Fibroblast of lung (primary cell): ENCODE data around the gene JUNB. TPM values are rescaled to one million over a fixed set of nuclear protein-coding genes. Genes with fewer than 3 reads are reported as not detected.

Source experiments
- DNase-seq, 2 donors: peaks; one replicate each; pipeline versions ENCODE4 v3.0.0 to v3.0.0-alpha.2; 2010; ENCODE audit warnings: low read depth in 2 of 2
- H2AFZ ChIP-seq: 2 replicates; pipeline ENCODE4 v1.5.1; 2012; ENCODE audit warnings: low read length, control low read depth, inconsistent platforms
- H3K27ac ChIP-seq: 2 replicates; pipeline ENCODE4 v1.5.1; 2011; ENCODE audit warnings: low read length, control low read depth; ENCODE audit not compliant: insufficient read depth
- H3K27me3 ChIP-seq: 2 replicates; pipeline ENCODE4 v1.5.1; 2011; ENCODE audit warnings: mild to moderate bottlenecking, low read length; ENCODE audit not compliant: control insufficient read depth, insufficient read depth
- H3K36me3 ChIP-seq: 2 replicates; pipeline ENCODE4 v1.5.1; 2011; ENCODE audit warnings: low read length; ENCODE audit not compliant: control insufficient read depth, insufficient read depth
- H3K4me1 ChIP-seq: 2 replicates; pipeline ENCODE4 v1.5.1; 2011; ENCODE audit warnings: low read length; ENCODE audit not compliant: control insufficient read depth, insufficient read depth; ENCODE audit errors: extremely low read depth
- H3K4me2 ChIP-seq: 2 replicates; pipeline ENCODE4 v1.5.1; 2011; ENCODE audit warnings: low read length, control low read depth; ENCODE audit not compliant: insufficient read depth; ENCODE audit errors: extremely low read depth
- H3K4me3 ChIP-seq, 4 experiments: fragments of 200-600 bp in 1 of 4; sonication (generic) in 1 of 4; replicated peaks in 1 of 4; 2 replicates each; pipeline ENCODE4 v1.5.1; 2011 to 2016; ENCODE audit warnings: low read length in 4 of 4, low read depth in 3 of 4, mild to moderate bottlenecking in 3 of 4, control low read depth in 2 of 4, inconsistent platforms in 1 of 4, mixed read lengths in 1 of 4; ENCODE audit not compliant: insufficient read depth in 1 of 4; ENCODE audit errors: control extremely low read depth in 1 of 4
- H3K79me2 ChIP-seq: 2 replicates; pipeline ENCODE4 v1.5.1; 2012; ENCODE audit warnings: mild to moderate bottlenecking, low read length, inconsistent platforms; ENCODE audit not compliant: control insufficient read depth, insufficient read depth
- H3K9ac ChIP-seq: 2 replicates; pipeline ENCODE4 v1.5.1; 2011; ENCODE audit warnings: mild to moderate bottlenecking, low read length, control low read depth; ENCODE audit not compliant: insufficient read depth
- H3K9me3 ChIP-seq: 2 replicates; pipeline ENCODE4 v1.5.1; 2012; ENCODE audit warnings: low read depth, low read length; ENCODE audit not compliant: control insufficient read depth, insufficient read depth
- H4K20me1 ChIP-seq: 2 replicates; pipeline ENCODE4 v1.5.1; 2011; ENCODE audit warnings: low read length; ENCODE audit not compliant: control insufficient read depth, insufficient read depth; ENCODE audit errors: extremely low read depth
- CTCF ChIP-seq, 2 donors: IDR thresholded peaks in 1 of 2; conservative IDR thresholded peaks in 1 of 2; 1 replicate in 1 of 2; 2 replicates in 1 of 2; pipeline ENCODE4 v1.5.1; 2011 to 2012; ENCODE audit warnings: low read length in 2 of 2, control low read depth in 1 of 2, inconsistent platforms in 1 of 2, low read depth in 1 of 2, mild to moderate bottlenecking in 1 of 2
- EZH2 ChIP-seq: IDR thresholded peaks from 2 replicates; pipeline ENCODE4 v1.5.1; 2012; ENCODE audit warnings: low read length, control low read depth, mild to moderate bottlenecking; ENCODE audit errors: missing control alignments
- polyA plus RNA-seq, 2 donors: library from polyadenylated mRNA; depleted of rRNA in 1 of 2; stranded (reverse) in 1 of 2; unstranded in 1 of 2; fragments of >200 nt; gene quantifications; 2 replicates each; pipeline ENCODE4 v1.2.1, GENCODE V29; 2011 to 2012; ENCODE audit warnings: missing spikeins in 1 of 2
- total RNA-seq: library from RNA; depleted of rRNA; stranded (reverse); fragments of >200 nt; gene quantifications from 2 replicates; pipeline ENCODE4 v1.2.1, GENCODE V29; 2014

JUNB gene
- total and polyA plus RNA-seq, 2 donors (not counting 1 experiment from before 2014, with no cell fraction given): 20.2 to 108 TPM

- TF ChIP-seq EZH2 (no peak), CTCF (conservative IDR thresholded peaks at IDR 0.05 in 1 of 2, IDR thresholded peaks at IDR 0.05 in 1 of 2; ENCODE audit: low read depth in 1 of 2, low read length in 2 of 2) (no peak)
These were observed 39.1 kb upstream of the JUNB start for GRCh38 chr19:12752056-12752781.

GRCh38 chr19:12754465-12755196, 36.7 kb upstream of the JUNB start:
- Histone ChIP-seq H2AFZ (no peak overlapping the region), H3K4me2 (no peak overlapping the region), H4K20me1 (no peaks in the 10 kb centered on the region), H3K79me2 (no peaks in the 10 kb centered on the region), H3K36me3 (no peaks in the 10 kb centered on the region), H3K27me3 (peaks cover 16% of the 10 kb centered on the region), H3K4me1 (peaks cover 4% of the 10 kb centered on the region), H3K27ac (no peak overlapping the region), H3K9me3 (no peaks in the 10 kb centered on the region), H3K4me3 (no peak overlapping the region), H3K9ac (no peak overlapping the region)
- TF ChIP-seq EZH2: no peak
- no peak for TF ChIP-seq CTCF (conservative IDR thresholded peaks at IDR 0.05 in 1 of 2, IDR thresholded peaks at IDR 0.05 in 1 of 2; ENCODE audit: low read depth in 1 of 2, low read length in 2 of 2)
- DNase-seq: no peak

More at GRCh38 chr19:12752056-12752781, 39.1 kb upstream of the JUNB start:
- no peak overlapping the region for H3K4me2 ChIP-seq
- DNase-seq: no peak
- H3K4me3 ChIP-seq: no peak overlapping the region
- no peaks in the 10 kb centered on the region for H3K79me2 ChIP-seq
- H3K36me3 ChIP-seq: peaks cover 3% of the 10 kb centered on the region
- H3K27ac ChIP-seq: no peak overlapping the region
- no peaks in the 10 kb centered on the region for H4K20me1 ChIP-seq
- peaks cover 16% of the 10 kb centered on the region for H3K27me3 ChIP-seq
- no peak overlapping the region for H3K9ac ChIP-seq
- H3K4me1 ChIP-seq: peaks cover 6% of the 10 kb centered on the region
- H2AFZ ChIP-seq: no peak overlapping the region
- H3K9me3 ChIP-seq: no peaks in the 10 kb centered on the region

GRCh38 chr19:12756150-12756883, 35.0 kb upstream of the JUNB start:
- no peak overlapping the region for H3K4me2 ChIP-seq
- H3K36me3 ChIP-seq: no peaks in the 10 kb centered on the region
- H3K4me1 ChIP-seq: no peaks in the 10 kb centered on the region
- no peak overlapping the region for H3K4me3 ChIP-seq
- H3K27me3 ChIP-seq: peaks cover 13% of the 10 kb centered on the region
- H2AFZ ChIP-seq: no peak overlapping the region
- no peak for DNase-seq
- H3K9ac ChIP-seq: no peak overlapping the region
- no peaks in the 10 kb centered on the region for H3K9me3 ChIP-seq
- no peaks in the 10 kb centered on the region for H4K20me1 ChIP-seq
- H3K27ac ChIP-seq: no peak overlapping the region
- no peaks in the 10 kb centered on the region for H3K79me2 ChIP-seq
- TF ChIP-seq EZH2 (no peak), CTCF (conservative IDR thresholded peaks at IDR 0.05 in 1 of 2, IDR thresholded peaks at IDR 0.05 in 1 of 2; ENCODE audit: low read depth in 1 of 2, low read length in 2 of 2) (no peak)
